Liver (tissue), 9 donors: ENCODE measurements around the gene CLN3. TPM values are rescaled to one million over a fixed set of nuclear protein-coding genes. Genes with fewer than 3 reads are reported as not detected.

ENCODE experiments used
- DNase-seq: peaks from one replicate; pipeline ENCODE4 v3.0.0-alpha.2; 2017; ENCODE audit warnings: low spot score
- H3K27ac ChIP-seq, 2 donors: one replicate each; pipeline ENCODE4 v1.7.0; 2013; ENCODE audit warnings: inconsistent platforms in 2 of 2, low read length in 2 of 2, control low read depth in 1 of 2, low read depth in 1 of 2, mild to moderate bottlenecking in 1 of 2
- H3K27me3 ChIP-seq, 4 donors: one replicate each; pipeline versions ENCODE4 v1.6.1 to v1.7.0; 2013; ENCODE audit warnings: low read length in 3 of 4, inconsistent platforms in 1 of 4, mild to moderate bottlenecking in 1 of 4, moderate library complexity in 1 of 4; ENCODE audit not compliant: control insufficient read depth in 4 of 4, insufficient read depth in 4 of 4
- H3K36me3 ChIP-seq, 4 donors: one replicate each; pipeline versions ENCODE4 v1.6.1 to v1.7.0; 2013; ENCODE audit warnings: low read length in 3 of 4, mild to moderate bottlenecking in 3 of 4, low read depth in 1 of 4, moderate library complexity in 1 of 4; ENCODE audit not compliant: control insufficient read depth in 4 of 4, insufficient read depth in 3 of 4
- H3K4me1 ChIP-seq, 4 donors: one replicate each; pipeline versions ENCODE4 v1.6.1 to v1.7.0; 2013; ENCODE audit warnings: low read length in 3 of 4, mild to moderate bottlenecking in 3 of 4, moderate library complexity in 1 of 4; ENCODE audit not compliant: control insufficient read depth in 4 of 4, insufficient read depth in 4 of 4
- H3K4me3 ChIP-seq, 3 donors: one replicate each; pipeline versions ENCODE4 v1.6.1 to v1.7.0; 2013; ENCODE audit warnings: low read length in 3 of 3, control low read depth in 1 of 3, low read depth in 1 of 3, mild to moderate bottlenecking in 1 of 3
- H3K9ac ChIP-seq, 2 donors: one replicate each; pipeline ENCODE4 v1.7.0; 2013; ENCODE audit warnings: low read length in 2 of 2, mild to moderate bottlenecking in 2 of 2, moderate library complexity in 2 of 2, control low read depth in 1 of 2, low read depth in 1 of 2
- H3K9me3 ChIP-seq, 4 donors: one replicate each; pipeline versions ENCODE4 v1.6.1 to v1.7.0; 2013; ENCODE audit warnings: low read length in 3 of 4; ENCODE audit not compliant: control insufficient read depth in 4 of 4
- EGR1 ChIP-seq, 2 donors: IDR thresholded peaks; 2 replicates each; pipeline ENCODE4 v1.6.1; 2016 to 2018; ENCODE audit warnings: antibody characterized with exemption in 2 of 2, low read depth in 2 of 2
- FOXA1 ChIP-seq: IDR thresholded peaks from 2 replicates; pipeline ENCODE4 v1.6.1; 2016; ENCODE audit warnings: antibody characterized with exemption
- FOXA2 ChIP-seq: IDR thresholded peaks from 2 replicates; pipeline ENCODE4 v1.6.1; 2016; ENCODE audit warnings: antibody characterized with exemption
- GABPA ChIP-seq, 2 donors: IDR thresholded peaks in 1 of 2; conservative IDR thresholded peaks in 1 of 2; 2 replicates each; pipeline ENCODE4 v1.6.1; 2016; ENCODE audit warnings: antibody characterized with exemption in 2 of 2, mild to moderate bottlenecking in 1 of 2, moderate library complexity in 1 of 2
- HNF4A ChIP-seq, 2 donors: conservative IDR thresholded peaks; 2 replicates each; pipeline ENCODE4 v1.6.1; 2016; ENCODE audit warnings: antibody characterized with exemption in 2 of 2, mild to moderate bottlenecking in 2 of 2
- HNF4G ChIP-seq: IDR thresholded peaks from 2 replicates; pipeline ENCODE4 v1.6.1; 2016; ENCODE audit warnings: antibody characterized with exemption
- JUND ChIP-seq, 2 donors: IDR thresholded peaks; 2 replicates each; pipeline ENCODE4 v1.6.1; 2016; ENCODE audit warnings: antibody characterized with exemption in 2 of 2
- NR2F2 ChIP-seq: IDR thresholded peaks from 2 replicates; pipeline ENCODE4 v1.6.1; 2016; ENCODE audit warnings: antibody characterized with exemption
- RAD21 ChIP-seq, 2 donors: IDR thresholded peaks; 2 replicates each; pipeline ENCODE4 v1.6.1; 2016; ENCODE audit warnings: antibody characterized with exemption in 2 of 2, mild to moderate bottlenecking in 2 of 2
- RXRA ChIP-seq, 2 donors: IDR thresholded peaks; 2 replicates each; pipeline ENCODE4 v1.6.1; 2017 to 2018; ENCODE audit warnings: antibody characterized with exemption in 2 of 2, mild to moderate bottlenecking in 1 of 2
- SP1 ChIP-seq: IDR thresholded peaks from 2 replicates; pipeline ENCODE4 v1.6.1; 2018; ENCODE audit warnings: antibody characterized with exemption, mild to moderate bottlenecking
- TAF1 ChIP-seq: conservative IDR thresholded peaks from 2 replicates; pipeline ENCODE4 v1.6.1; 2016; ENCODE audit warnings: antibody characterized with exemption, mild to moderate bottlenecking
- YY1 ChIP-seq: IDR thresholded peaks from 2 replicates; pipeline ENCODE4 v1.6.1; 2016; ENCODE audit warnings: antibody characterized with exemption, mild to moderate bottlenecking
- WGBS: extraction: QIAGEN DNeasy Blood & Tissue Kit; methylation state at CpG from one replicate; pipeline ENCODE4 v1.1.7; 2013; 5-methylcytosine and 5-hydroxymethylcytosine counted together
- polyA plus RNA-seq, 2 donors: library from polyadenylated mRNA; stranded (reverse) in 1 of 2; unstranded in 1 of 2; fragments of 200-250 nt in 1 of 2; fragments of >200 nt in 1 of 2; fragmentation: Nextera tagmentation in 1 of 2; extraction: Ambion mirVana in 1 of 2; gene quantifications; one replicate each; pipeline versions ENCODE4 v1.2.1 to v1.2.3, GENCODE V29; 2013 to 2015
- total RNA-seq, 2 donors: library from RNA; depleted of rRNA; stranded (reverse); fragments of >200 nt; gene quantifications; one replicate each; pipeline ENCODE4 v1.2.3, GENCODE V29; 2014
- TF ChIP-seq, protein P1 (sequence below): IDR thresholded peaks from 2 replicates; pipeline ENCODE4 v1.6.1; 2016; ENCODE audit warnings: antibody characterized with exemption
- TF ChIP-seq, protein P2 (sequence below): IDR thresholded peaks from 2 replicates; pipeline ENCODE4 v1.6.1; 2016; ENCODE audit warnings: antibody characterized with exemption
- TF ChIP-seq, protein P3 (sequence below): IDR thresholded peaks from 2 replicates; pipeline ENCODE4 v1.6.1; 2016; ENCODE audit warnings: antibody characterized with exemption, mild to moderate bottlenecking
- TF ChIP-seq, protein P4 (sequence below): fragments of 150-350 bp; IDR thresholded peaks from 2 replicates; pipeline ENCODE4 v1.5.1; 2017; ENCODE audit warnings: improper control_type of control experiment, low read depth, low read length; ENCODE audit not compliant: missing input control
- TF ChIP-seq, protein P5 (sequence below): IDR thresholded peaks from 2 replicates; pipeline ENCODE4 v1.6.1; 2016; ENCODE audit warnings: antibody characterized with exemption
- donor health status: healthy.
- donor health status: healthy.
- donor health status: healthy.
- donor health status: healthy.
- donor health status: healthy.

Gene CLN3
- total and polyA plus RNA-seq, 4 donors, result 16.1 to 23.6 (median 19.3) TPM

DNA sequence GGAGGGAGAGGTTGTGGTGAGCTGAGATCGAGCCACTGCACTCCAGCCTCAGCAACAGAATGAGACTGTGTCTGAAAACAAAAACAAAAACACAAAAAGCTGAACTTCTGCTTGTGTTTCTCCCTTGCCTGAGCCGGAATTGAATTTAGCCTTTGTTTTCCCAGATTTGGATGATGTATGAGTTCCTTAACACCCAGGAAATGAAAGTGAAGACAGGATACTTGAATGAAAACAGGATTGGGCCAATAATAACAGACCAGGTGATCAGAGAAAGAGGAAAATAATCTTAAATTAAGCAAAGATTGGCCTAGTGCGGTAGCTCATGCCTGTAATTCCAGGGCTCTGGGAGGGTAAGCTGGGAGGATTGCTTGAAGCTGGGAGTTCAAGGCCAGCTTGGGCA is 48.5 kb upstream of the CLN3 start:
- H3K9ac ChIP-seq, result no peak overlapping the region
- H3K27ac ChIP-seq, result peak overlapping the region; percentile 10 to 72
- peaks cover 10 to 40% (median 19%) of the 10 kb centered on the region in 4 donors for H3K4me1 ChIP-seq
- no peak for DNase-seq
- WGBS, result 86% methylated on average over 3 of the region's 3 CpGs
- no peaks in the 10 kb centered on the region for H3K9me3 ChIP-seq
- H3K27me3 ChIP-seq, result no peaks in the 10 kb centered on the region
- TF ChIP-seq, protein P1, sequence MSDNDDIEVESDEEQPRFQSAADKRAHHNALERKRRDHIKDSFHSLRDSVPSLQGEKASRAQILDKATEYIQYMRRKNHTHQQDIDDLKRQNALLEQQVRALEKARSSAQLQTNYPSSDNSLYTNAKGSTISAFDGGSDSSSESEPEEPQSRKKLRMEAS, result no peak
- TF ChIP-seq, protein P2, sequence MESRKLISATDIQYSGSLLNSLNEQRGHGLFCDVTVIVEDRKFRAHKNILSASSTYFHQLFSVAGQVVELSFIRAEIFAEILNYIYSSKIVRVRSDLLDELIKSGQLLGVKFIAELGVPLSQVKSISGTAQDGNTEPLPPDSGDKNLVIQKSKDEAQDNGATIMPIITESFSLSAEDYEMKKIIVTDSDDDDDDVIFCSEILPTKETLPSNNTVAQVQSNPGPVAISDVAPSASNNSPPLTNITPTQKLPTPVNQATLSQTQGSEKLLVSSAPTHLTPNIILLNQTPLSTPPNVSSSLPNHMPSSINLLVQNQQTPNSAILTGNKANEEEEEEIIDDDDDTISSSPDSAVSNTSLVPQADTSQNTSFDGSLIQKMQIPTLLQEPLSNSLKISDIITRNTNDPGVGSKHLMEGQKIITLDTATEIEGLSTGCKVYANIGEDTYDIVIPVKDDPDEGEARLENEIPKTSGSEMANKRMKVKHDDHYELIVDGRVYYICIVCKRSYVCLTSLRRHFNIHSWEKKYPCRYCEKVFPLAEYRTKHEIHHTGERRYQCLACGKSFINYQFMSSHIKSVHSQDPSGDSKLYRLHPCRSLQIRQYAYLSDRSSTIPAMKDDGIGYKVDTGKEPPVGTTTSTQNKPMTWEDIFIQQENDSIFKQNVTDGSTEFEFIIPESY, result no peak
- no peak overlapping the region for H3K4me3 ChIP-seq
- H3K36me3 ChIP-seq, result peaks cover 0 to 2% (median 0%) of the 10 kb centered on the region in 4 donors

DNA sequence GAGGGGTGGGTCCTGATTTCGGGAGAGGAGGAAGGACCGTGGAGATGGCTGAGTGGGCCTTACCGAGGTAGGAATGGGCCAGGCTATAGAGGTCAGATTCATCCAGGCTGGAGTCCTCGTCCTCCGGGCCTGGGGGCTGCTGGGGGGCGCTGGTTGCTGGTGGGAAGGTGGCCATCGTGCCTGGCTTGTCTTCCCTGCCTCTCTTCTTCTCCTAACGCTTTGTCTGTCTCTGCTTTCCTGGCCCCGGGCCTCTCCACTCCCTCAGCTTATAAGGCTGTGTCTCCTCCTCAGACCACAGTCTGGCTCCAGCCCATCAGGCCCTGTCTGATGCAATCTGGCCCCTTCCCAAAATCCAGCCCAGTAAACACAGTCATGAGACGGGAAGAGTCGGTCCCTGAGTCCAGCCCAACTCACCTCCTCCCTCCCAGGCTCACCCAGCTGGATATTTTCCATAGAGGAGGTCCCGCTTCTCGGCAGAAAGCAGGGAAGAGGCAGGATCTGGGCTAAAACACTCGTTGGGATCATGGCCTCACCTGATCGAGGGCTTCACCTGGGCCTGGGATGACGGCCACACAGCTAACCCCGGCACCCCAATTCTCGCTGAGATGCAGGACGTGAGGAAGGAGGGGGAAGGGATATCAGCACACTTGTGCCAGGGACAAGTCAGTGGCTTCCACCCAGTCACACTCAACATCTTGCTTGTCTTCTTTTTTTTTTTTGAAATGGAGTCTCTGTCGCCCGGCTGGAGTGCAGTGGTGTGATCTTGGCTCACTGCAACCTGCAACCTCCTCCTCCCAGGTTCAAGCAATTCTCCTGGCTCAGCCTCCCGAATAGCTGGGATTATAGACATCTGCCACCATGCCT is 47.1 kb upstream of the CLN3 start, which contains the start of gene NUPR1:
Gene NUPR1 (minus strand): TSS at position 242 of the 864 bp plus-strand sequence. CDS start 67 bp downstream, at position 175.
- peak within 1 kb of the TSS; percentile 89 to 95 for H3K9ac ChIP-seq
- peak within 1 kb of the TSS; percentile 62 to 75 (median 68) for H3K4me3 ChIP-seq
- peak within 1 kb of the TSS; percentile 92 to 98 for H3K27ac ChIP-seq
- H3K4me1 ChIP-seq, result peaks cover 12 to 47% (median 25%) of the 10 kb centered on the region in 4 donors
- no peaks in the 10 kb centered on the region for H3K27me3 ChIP-seq
- peaks cover 0 to 2% (median 0%) of the 10 kb centered on the region in 4 donors for H3K36me3 ChIP-seq
- H3K9me3 ChIP-seq, result no peaks in the 10 kb centered on the region
- 11% methylated on average over 22 of the region's 22 CpGs for WGBS
- peak; percentile 78 for DNase-seq
- TF ChIP-seq HNF4A (conservative IDR thresholded peaks at IDR 0.05) (peak; percentile 79 to 90), YY1 (peak; percentile 91), HNF4G (no peak), JUND (IDR thresholded peaks at IDR 0.05) (peak; percentile 73 to 94), SP1 (peak; percentile 94), GABPA (IDR thresholded peaks at IDR 0.05 in 1 of 2, conservative IDR thresholded peaks at IDR 0.05 in 1 of 2) (peak in 1 of 2 donors; percentile 77), FOXA2 (peak; percentile 91), RXRA (IDR thresholded peaks at IDR 0.05) (peak; percentile 87 to 94), EGR1 (IDR thresholded peaks at IDR 0.05; ENCODE audit: low read depth in 2 of 2) (peak in 1 of 2 donors; percentile 89), NR2F2 (peak; percentile 55), TAF1 (peak; percentile 91), RAD21 (IDR thresholded peaks at IDR 0.05) (peak; percentile 66 to 71), FOXA1 (peak; percentile 91)
- TF ChIP-seq, protein P3, sequence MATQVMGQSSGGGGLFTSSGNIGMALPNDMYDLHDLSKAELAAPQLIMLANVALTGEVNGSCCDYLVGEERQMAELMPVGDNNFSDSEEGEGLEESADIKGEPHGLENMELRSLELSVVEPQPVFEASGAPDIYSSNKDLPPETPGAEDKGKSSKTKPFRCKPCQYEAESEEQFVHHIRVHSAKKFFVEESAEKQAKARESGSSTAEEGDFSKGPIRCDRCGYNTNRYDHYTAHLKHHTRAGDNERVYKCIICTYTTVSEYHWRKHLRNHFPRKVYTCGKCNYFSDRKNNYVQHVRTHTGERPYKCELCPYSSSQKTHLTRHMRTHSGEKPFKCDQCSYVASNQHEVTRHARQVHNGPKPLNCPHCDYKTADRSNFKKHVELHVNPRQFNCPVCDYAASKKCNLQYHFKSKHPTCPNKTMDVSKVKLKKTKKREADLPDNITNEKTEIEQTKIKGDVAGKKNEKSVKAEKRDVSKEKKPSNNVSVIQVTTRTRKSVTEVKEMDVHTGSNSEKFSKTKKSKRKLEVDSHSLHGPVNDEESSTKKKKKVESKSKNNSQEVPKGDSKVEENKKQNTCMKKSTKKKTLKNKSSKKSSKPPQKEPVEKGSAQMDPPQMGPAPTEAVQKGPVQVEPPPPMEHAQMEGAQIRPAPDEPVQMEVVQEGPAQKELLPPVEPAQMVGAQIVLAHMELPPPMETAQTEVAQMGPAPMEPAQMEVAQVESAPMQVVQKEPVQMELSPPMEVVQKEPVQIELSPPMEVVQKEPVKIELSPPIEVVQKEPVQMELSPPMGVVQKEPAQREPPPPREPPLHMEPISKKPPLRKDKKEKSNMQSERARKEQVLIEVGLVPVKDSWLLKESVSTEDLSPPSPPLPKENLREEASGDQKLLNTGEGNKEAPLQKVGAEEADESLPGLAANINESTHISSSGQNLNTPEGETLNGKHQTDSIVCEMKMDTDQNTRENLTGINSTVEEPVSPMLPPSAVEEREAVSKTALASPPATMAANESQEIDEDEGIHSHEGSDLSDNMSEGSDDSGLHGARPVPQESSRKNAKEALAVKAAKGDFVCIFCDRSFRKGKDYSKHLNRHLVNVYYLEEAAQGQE, result peak; percentile 95
- TF ChIP-seq, protein P1, result peak; percentile 94
- TF ChIP-seq, protein P2, result peak; percentile 94
- TF ChIP-seq, protein P4, sequence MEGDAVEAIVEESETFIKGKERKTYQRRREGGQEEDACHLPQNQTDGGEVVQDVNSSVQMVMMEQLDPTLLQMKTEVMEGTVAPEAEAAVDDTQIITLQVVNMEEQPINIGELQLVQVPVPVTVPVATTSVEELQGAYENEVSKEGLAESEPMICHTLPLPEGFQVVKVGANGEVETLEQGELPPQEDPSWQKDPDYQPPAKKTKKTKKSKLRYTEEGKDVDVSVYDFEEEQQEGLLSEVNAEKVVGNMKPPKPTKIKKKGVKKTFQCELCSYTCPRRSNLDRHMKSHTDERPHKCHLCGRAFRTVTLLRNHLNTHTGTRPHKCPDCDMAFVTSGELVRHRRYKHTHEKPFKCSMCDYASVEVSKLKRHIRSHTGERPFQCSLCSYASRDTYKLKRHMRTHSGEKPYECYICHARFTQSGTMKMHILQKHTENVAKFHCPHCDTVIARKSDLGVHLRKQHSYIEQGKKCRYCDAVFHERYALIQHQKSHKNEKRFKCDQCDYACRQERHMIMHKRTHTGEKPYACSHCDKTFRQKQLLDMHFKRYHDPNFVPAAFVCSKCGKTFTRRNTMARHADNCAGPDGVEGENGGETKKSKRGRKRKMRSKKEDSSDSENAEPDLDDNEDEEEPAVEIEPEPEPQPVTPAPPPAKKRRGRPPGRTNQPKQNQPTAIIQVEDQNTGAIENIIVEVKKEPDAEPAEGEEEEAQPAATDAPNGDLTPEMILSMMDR, result no peak
- TF ChIP-seq, protein P5, sequence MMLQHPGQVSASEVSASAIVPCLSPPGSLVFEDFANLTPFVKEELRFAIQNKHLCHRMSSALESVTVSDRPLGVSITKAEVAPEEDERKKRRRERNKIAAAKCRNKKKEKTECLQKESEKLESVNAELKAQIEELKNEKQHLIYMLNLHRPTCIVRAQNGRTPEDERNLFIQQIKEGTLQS, result peak; percentile 95
